Epithelial cell of alveolus of lung (primary cell): Measurements from ENCODE around the gene IFNL3. TPM values are rescaled to one million over a fixed set of nuclear protein-coding genes. Genes with fewer than 3 reads are reported as not detected.

Experiments
- total RNA-seq: library from RNA; depleted of rRNA; stranded (reverse); fragments of >200 nt; gene quantifications from 2 replicates; pipeline ENCODE4 v1.2.1, GENCODE V29; 2015

Gene IFNL3
- not detected in 2 replicates for total RNA-seq

DNA sequence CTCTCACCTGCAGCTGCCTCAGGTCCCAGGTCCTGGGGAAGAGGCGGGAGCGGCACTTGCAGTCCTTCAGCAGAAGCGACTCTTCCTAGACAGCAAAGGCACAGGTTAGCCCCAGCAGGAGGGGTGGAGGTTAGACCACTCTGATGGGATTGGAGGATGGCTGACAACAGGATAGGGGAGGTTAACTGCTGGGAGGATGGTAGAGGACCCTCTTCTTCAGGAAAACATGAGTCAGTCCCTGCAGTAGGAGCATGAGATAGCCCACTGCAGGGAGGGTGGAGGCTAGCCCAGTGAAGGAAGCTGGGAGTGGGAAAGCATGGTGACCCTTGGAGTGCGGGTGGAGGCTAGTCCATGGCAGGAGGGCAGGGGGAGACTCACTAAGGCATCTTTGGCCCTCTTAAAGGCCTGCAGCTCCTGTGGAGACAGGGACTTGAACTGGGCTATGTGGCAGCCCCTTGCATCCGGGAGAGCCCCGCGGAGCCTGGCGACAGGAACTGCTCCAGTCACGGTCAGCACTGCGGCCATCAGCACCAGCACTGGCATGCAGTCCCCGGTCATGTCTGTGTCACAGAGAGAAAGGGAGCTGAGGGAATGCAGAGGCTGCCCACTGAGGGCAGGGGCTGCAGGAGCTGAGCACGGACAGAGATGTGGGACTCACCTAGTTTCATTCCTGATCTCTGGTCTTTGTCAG, at the start of gene IFNL3:
Gene IFNL3, minus strand, starts transcription at position 597 of the 691 bp plus-strand sequence. Its CDS starts 39 bp downstream, at position 558.

DNA sequence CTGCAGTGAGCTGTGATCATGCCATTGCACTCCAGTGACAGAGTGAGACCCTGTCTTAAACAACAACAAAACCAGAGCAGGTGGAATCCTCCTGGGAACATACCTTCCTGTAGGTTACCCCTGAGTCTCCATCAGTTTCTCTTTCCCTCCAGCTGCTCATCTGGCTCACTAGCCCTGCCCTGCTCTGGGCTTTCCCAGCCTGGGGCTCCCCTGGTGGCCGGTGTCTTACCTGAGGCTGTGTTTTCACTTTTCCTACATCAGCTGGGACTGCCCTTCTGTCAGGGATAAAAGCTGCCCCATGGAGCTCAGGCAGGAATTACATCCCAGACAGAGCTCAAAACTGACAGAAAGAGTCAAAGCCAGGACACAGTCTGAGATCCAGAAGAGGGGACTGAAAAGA, 23.3 kb upstream of the IFNL3 start, which contains the start of gene IFNL2:
Gene IFNL2, plus strand, starts transcription at position 312 of the 400 bp plus-strand sequence. CDS start 173 bp downstream, outside the sequence.

GRCh38 chr19:39248806-39249205, 4.0 kb upstream of the IFNL3 start, which contains the start of gene IFNL4:
TSS of gene IFNL4 (minus strand) at chr19:39248856.

DNA sequence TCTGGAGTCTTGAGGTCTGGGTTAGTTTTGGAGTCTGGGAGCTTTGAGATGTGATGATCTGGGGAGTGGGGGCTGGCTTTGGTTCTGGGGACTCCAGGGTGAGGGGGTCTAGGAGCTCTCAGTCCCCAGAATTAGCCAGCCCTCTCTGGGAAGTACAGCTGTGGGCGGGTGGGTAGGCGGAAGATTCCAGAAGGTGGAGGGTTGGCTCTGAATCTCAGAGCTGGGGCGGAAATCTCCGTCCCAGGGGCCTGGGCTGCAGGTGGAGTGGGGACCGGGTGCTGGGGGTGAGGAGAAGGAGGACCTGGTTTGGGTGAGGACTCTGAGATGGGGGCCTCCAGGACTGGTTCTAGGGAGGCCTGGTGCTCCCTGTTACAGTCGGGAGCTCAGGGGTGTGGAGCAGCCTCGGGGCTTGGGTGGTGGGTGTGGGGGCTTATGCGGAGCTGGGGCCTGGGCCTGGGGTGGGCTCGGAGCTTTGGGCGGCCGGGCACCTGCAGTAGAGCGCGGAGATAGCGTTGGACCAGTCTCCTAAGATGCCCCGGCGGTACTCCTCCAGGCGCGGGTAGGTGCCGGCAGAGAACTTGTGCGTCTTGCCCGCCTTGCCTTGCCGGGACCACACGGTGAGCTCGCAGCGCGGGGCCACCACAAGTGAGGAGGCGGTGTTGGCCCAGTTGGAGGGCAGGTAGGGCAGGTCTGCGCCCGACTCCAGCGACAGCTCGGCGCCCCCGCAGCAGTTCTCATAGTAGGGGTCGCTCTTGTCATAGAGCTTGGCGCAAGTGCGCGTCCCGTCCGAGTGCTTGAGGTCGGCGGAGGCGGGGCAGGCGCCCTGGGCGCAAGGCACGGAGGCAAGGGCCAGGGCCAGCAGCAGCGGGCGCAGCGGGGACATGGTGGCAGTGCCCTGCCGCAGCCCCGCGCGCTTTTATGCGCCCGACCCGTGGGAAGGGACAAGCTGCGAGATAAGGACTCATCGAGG, 41.1 kb downstream of the IFNL3 start, which contains the start of gene SYCN:
Gene SYCN, minus strand, starts transcription at position 892 of the 970 bp plus-strand sequence. Its CDS starts 9 bp downstream, at position 883.

DNA sequence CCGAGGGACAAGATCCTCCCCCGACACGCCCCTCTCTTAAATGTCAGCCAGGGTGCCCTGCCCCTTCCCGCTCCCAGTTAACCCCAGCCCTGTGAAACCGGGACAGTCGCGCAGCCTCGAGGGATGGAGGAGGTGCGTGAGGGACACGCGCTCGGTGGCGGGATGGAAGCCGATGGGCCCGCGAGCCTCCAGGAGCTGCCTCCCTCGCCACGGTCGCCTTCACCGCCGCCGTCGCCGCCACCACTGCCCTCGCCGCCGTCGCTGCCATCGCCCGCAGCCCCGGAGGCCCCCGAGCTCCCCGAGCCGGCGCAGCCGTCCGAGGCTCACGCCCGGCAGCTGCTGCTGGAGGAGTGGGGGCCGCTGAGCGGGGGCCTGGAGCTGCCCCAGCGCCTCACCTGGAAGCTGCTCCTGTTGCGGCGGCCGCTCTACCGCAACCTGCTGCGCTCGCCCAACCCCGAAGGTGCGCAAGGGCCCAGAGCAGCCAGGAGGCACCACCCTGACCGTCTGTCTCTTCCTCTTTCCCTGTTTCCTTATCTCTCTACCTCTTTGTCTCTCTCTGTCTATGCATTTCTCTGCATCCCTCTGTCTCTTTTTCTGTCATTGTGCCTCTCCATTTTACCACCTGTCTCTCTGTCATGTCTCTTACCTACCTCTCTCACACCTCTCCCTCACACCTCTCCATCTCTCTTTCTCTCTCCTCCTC, 47.8 kb downstream of the IFNL3 start, which contains the start of gene NCCRP1:
Gene NCCRP1, plus strand, starts transcription at position 105 of the 703 bp plus-strand sequence. Its CDS starts 19 bp downstream, at position 124.

Other genes with a start within 250 kb of the IFNL3 start
- 2.1 and 3.4 TPM in 2 replicates for gene FBXO27, start 212.5 kb downstream of the IFNL3 start, total RNA-seq
- 0.26 TPM in 1 of 2 replicates, not detected in the other for gene ACP7, start 160.6 kb downstream of the IFNL3 start, total RNA-seq
- 12.0 and 13.6 TPM in 2 replicates for gene PAK4, start 119.2 kb downstream of the IFNL3 start, total RNA-seq
- not detected in 2 replicates for gene NCCRP1, start 48.0 kb downstream of the IFNL3 start, total RNA-seq
- gene SYCN, start 40.7 kb downstream of the IFNL3 start, total RNA-seq, result not detected in 2 replicates
- gene IFNL4, start 3.9 kb upstream of the IFNL3 start, total RNA-seq, result not detected in 2 replicates
- gene IFNL2, start 23.4 kb upstream of the IFNL3 start, total RNA-seq, result not detected in 2 replicates
- gene IFNL1, start 51.4 kb upstream of the IFNL3 start, total RNA-seq, result not detected in 2 replicates
- gene LRFN1, start 75.9 kb upstream of the IFNL3 start, total RNA-seq, result 0.91 and 3.5 TPM in 2 replicates
- 8.0 and 15.0 TPM in 2 replicates for gene GMFG, start 91.0 kb upstream of the IFNL3 start, total RNA-seq
- gene SAMD4B, start 97.4 kb upstream of the IFNL3 start, total RNA-seq, result 57.8 and 74.8 TPM in 2 replicates
- 33.0 and 34.6 TPM in 2 replicates for gene PAF1, start 146.1 kb upstream of the IFNL3 start, total RNA-seq
- gene MED29, start 146.4 kb upstream of the IFNL3 start, total RNA-seq, result 35.6 and 56.0 TPM in 2 replicates
- 19.8 and 64.4 TPM in 2 replicates for gene ZFP36, start 161.8 kb upstream of the IFNL3 start, total RNA-seq
- gene PLEKHG2, start 167.7 kb upstream of the IFNL3 start, total RNA-seq, result 22.0 and 34.3 TPM in 2 replicates
- gene RPS16, start 190.9 kb upstream of the IFNL3 start, total RNA-seq, result 2,275 and 2,629 TPM in 2 replicates
- gene SUPT5H, start 200.6 kb upstream of the IFNL3 start, total RNA-seq, result 63.7 and 89.2 TPM in 2 replicates
- 51.4 and 81.6 TPM in 2 replicates for gene TIMM50, start 235.8 kb upstream of the IFNL3 start, total RNA-seq